ENCODE data around the gene SEMA5A.

The SEMA5A gene

DNA sequence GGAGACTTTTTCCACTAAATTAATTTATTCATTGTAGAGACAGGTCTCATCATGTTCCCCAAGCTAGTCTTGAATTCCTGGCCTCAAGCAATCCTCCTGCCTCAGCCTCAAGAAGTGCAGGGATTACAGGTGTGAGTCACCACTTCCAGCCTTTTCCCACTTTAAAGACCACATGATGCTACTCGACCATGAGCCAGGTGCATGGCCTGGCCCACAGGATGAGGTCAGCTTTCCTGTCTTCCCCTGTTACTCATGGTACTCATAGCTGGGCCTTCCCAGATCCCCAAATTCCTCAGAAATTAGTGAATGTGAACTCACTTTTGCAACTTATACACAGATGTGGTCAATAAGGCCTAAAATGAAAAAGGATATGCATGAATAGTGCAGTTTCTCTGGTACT lies 395.9 kb downstream of the SEMA5A start:
- DNase-seq: no peak

DNA sequence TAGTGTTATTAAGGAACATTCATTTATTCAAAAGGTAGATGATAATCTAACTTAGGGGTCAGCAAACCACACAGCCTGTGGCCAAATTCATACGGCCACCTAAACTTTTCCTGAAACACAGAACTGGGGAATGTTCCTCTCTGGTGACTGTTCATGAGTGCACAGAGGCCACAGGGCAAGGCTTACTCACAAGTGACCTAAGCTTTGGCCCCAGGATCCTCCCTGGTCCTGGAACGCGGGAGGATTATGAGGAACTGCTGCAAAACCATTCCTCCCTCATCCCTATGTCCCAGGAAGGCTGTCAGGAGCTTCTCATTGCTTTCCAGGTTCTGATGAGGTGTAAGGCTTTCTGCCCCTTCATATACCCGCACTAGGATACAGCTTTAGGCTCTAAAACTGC lies 397.6 kb downstream of the SEMA5A start:
- DNase-seq: no peak

DNA sequence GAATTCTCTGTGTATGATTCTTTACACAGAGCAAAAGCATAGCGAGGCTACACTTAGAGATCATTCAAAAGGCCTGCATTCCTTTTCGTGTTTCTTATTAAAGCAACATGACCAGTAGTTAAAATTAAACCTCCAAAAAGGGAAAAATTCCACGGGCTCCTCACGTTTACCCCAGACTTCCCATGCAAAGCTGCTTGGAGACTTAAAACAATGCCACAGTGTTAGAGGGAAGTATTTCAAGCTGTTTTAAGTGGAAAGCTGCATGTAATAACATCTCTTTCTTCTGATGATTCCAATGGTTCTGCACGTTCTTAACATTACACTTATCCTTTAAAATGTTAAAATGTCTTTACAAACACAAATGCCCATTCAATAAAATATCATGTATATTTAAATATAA lies 405.2 kb downstream of the SEMA5A start:
- DNase-seq: no peak

DNA sequence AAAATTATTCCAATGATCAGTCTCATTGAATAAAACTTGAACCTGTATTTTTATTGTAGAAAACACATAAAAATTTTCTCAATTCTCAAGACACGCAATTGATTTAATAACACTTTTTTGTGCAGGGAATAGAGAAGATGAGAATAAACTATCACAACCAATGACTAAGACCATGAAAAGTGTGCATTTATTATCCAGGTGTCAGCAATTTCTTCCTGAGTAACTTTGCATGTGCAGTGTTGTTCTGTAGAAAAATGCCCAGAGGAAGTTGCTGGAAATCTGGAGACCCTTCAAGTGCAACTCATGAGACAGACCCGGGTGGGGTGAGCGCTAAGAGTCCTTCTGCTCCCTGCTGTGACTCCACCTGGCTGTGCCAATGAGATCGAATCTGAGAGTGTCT lies 405.7 kb downstream of the SEMA5A start:
- DNase-seq: no peak

DNA sequence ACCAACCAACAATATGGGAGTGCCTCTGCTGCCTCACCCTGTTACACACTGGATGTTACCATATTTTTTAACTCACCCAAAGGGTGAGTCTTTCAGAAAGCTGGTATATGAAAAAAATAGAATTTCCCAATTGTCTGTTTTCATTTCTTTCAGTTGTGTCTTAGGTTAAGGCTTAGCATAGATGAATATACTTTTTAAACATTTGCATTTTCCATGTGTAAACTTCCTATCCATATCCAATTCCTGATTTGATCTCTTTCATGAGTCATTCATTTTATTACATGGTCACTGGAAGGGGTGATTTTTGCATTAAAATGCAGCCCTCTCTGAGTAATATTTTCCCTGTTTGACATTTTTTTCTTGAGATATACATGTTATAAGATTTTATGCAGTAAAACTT lies 406.5 kb downstream of the SEMA5A start:
- DNase-seq: no peak

DNA sequence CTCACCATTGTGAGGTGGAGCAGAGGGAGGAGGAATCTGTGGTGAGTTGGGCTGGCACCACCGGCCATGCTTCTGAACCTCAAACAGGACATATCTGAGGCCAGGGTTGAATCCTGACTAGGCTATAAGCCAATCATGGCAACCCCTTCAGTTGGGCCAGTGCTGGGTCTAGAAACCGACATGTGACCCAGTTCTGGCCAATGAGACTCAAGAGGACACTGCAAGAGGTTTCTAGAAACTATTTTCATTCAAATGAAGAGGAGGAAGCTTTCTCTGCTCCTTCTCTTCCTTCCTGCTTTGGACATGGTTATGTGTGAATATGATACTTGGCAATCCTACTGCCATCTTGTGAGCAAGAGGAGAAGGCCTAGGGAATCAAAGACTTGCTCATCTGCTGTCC lies 417.7 kb downstream of the SEMA5A start:
- no peak for DNase-seq

DNA sequence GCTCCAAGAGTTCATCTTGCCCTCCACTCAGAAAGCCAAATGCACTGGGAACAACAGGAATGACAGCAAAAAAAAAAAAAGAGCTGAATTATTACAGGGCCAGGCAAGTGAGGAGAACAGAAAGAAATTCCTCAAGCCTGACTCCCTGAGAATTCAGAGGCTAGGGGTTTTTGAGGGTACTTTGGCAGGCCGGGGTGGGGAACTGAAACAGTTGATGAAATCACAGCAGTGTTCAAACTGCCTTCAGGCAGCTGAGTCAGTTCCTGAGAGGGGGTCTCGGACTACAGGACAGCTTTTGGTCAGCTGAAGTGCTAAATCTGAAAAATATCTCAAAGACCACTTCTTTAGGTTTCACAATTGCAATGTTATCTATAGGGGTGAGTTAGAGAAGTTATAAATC lies 419.4 kb downstream of the SEMA5A start:
- DNase-seq: no peak

DNA sequence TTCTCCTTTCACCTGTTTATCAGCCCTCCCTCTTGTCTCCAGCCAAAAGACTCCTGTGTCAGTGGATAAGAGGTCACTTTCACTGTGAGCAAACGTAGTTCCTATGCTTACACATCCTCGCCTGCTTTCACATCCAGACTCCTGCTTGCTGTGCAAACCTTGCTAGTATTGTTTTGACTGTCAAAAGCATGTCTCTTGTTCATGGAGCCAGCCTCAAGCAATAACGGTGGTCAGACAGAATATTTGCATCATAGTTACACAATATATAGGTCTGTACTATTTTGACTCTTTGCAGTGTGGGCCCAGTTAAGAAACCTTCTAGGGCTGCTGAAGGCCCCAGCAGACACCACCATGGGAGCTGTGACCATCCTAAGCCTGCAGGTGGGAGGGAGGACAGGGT lies 420.0 kb downstream of the SEMA5A start:
- DNase-seq: no peak

DNA sequence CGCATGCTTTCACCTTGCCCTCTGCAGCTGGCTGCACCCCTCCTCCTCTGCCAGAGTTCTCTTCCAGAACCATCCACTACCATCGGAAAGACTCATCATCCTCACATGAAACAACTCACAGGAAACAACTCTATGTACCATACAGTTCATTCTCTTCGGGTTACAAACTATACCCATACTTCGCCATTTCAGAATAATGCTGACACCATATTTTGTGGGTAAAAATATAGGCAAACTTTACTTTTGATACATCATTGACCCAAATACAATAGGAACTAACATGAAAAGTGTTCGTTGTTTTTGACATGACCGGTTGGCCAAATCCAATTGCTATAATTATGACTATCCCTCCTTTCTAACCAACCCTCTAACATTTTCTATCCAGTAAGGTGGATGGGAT lies 421.0 kb downstream of the SEMA5A start:
- DNase-seq: no peak

DNA sequence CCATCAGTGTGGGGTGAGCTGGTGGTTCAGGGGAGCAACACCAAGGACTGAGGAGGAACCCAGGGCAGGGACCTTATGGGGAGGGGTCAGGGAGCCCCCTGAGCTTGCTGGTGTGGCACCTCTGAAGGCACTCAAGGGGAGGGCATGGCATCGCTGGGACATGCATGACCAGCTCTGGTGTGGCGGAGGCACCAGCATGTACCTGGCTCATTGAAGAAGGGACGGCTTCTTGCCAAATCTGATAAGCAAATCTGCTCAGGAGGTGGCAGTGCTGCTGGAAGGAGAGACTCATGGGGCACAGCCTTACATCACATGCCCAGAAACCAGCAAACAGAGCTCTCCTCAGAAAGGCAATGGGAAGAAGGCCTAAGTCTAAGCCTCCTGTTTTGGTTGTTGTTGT lies 421.8 kb downstream of the SEMA5A start:
- no peak for DNase-seq

DNA sequence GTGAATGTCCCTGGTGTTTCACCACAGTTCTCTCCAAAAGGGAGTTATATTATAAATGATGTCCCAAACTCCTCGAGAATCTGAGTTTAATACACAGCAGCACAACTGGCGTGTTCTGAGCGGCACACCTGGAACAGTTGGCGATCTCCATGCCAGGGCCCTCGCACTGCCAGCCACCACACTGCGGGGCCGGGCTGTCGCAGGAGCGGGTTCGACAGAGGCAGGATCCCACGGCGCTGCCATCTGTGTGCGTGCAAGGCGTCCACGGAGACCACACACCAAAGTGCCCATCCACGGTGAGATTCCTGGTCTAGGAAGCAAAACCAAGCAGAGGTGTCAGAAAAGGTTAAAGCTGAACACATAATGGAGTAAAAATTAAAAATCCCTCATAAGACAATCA lies 423.3 kb downstream of the SEMA5A start:
- DNase-seq: no peak

DNA sequence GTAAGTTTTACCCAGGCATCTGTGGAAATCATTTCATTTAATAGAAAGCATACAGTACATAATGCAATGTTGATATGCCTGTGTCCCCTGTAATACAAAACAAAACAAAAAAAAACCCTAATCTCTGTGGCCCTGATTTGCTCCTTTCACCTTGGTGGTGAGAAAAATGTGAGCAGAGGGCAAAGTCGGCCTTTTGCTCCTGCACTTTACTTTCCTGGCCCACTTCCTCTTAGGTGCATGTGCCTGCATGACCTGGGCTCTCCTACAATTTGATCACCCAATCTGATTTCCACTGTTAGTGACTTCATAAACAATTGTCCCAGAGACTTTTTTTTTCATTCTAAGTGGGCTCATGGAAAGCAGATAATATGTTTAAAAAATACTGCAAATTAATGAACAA lies 424.3 kb downstream of the SEMA5A start:
- DNase-seq: no peak

DNA sequence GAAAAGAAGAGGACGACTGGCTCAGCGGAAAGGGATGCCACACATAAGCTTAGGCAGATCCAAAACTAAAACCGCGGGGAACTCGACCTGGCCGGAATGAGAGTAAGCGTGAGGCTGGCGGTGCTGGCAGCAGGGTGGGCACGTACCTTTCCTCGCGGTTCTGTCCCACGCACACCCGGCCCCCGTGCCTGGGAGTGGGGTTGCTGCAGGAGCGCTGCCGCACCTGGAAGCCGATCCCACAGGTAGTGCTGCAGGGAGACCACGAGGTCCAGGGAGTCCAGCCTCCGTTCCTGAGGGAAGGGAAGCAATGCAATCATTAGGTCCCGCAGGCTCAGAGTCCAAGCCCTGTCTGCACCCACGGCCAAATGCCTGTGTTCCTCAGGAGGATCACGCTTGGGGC lies 427.0 kb downstream of the SEMA5A start:
- no peak for DNase-seq

DNA sequence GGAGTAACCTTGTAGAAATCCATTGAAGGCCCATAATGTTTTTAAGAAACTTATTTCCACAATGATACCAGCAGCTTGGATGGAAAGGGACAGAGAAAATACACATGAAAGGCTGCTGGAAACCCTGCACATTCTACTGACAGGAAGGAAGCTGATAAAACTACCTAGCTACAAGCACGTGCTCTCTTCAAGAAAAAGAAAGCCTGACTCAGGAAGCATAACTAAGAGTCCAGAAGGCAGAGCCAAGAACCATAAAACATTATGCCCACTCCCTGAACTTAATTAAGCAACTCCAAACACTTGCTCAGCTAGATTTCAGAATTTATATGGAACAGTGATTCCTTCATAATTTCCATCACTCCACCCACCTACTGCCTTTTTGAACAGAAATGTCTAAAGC lies 430.8 kb downstream of the SEMA5A start:
- no peak for DNase-seq

DNA sequence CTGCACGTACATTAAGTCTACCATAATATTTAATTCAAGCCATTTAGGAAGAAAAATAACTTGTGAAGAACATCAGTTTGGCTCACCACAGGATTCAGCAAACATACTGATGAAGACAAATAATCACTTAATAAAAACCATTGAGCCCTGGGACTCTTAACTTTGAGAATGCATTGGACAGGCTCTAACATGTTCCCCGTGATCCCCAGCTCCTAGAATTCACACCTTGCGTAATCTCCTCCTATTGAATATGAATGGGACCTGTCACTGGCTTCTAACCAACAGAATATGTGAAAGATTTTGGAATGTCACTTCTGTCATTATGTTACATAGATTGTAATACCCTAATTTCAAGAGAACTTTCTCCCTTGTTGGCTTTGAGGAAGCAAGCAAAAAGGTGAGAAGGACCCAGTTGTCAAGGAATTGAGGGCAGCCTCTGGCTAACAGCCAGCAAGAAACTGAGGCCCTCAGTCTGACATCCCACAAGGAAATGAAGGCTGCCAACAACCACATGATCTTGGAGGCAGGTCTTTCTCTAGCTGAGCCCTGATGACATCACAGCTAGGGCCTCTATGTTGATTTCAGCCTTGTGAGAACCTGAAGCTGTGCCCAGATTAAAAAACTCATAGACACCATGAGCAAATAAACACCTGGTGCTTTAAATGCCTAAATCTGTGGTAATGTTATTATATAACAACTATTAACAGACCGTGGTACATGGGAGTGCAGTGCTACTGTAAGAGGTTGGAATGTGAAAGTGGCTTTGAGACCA lies 433.2 kb downstream of the SEMA5A start:
- no peak for DNase-seq

DNA sequence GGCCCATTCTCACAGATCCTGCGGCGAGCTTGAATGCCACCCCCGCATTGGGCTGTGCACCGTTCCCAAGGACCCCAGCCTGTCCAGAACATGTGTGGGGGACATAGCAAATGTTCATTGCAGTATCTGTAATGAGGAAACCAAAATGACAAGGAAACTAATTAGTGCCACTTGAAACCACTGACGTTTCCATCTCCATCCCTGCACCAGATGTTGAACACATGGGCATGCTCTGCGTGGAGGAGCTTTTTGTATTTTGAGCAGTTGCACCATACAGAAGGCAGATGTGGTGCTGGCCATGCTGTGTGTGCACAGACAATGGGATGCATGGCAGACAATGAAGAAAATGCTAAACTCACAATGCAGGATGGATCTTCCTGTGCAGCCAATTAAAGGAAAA lies 437.7 kb downstream of the SEMA5A start:
- no peak for DNase-seq

DNA sequence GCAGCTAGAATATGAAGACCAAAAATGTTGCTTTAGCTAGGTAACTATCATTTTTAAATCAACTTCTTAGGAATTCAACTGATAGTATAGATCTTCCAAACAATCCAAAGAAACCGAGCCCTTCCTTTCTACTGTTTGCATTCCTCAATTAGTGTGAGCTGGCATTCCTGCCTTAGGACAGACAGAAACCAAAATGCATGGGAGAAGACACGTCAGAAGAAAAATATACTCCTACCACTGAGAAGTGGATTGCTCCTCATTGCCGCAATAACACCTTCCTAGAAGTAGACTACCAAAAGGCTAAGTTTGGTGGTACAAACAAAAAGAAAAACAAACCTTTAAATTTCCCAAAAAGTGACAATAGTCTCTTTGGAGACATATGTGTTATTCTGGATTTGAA lies 440.0 kb downstream of the SEMA5A start:
- DNase-seq: no peak

DNA sequence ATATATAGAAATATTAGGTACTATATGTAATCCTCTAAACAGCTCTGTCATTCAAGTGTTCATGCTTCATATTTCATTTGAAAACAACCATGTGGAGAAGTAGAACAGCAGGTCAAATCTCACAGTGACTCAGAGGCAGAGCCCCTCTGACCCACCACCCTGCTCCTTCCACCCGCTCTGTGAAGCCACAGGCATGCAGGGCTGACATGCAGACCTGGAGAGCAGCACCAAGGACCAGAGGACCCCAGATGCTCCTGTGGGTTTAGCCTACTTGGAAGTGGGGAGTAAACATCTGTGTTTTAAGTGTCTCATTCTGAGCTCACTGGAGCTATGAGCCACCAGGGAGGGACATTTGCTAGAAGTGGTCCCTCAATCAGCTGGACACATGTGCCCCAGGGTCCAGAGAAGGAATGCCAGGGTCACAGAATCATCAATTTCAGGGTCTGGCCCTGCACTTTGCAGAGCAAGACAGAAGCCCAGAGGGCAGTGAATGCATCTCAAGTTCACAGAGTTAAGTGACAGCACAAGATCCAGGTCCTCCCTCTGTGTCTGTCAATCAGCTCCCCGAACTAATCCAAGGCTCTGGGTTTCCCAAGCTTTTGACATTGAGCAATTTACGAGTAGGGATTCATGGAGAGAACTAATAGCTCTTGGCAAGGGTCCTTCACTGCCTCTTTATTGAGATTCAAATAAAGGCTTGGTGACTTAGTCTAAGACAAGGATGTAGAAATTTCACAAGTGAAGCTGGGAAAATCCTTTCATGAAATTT lies 441.1 kb downstream of the SEMA5A start:
- DNase-seq: no peak

DNA sequence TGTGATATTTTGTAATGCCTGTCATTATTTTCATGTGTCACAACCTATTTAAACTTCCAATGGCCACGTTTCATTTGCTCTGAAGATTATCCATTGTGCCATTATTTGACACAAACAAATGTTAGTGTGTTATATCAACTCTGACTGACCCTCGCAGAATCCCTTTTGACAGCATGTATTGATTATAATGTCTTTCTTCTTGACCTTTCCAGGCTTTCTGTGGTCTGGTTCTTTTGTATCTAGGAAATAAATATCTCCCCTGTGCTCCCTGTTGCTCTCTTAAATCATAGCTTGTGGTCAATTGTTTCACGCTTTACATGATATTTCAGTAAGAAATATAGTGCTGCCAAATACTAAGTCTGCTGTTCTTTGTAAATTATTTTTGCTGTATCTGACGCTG lies 442.6 kb downstream of the SEMA5A start:
- DNase-seq: no peak

DNA sequence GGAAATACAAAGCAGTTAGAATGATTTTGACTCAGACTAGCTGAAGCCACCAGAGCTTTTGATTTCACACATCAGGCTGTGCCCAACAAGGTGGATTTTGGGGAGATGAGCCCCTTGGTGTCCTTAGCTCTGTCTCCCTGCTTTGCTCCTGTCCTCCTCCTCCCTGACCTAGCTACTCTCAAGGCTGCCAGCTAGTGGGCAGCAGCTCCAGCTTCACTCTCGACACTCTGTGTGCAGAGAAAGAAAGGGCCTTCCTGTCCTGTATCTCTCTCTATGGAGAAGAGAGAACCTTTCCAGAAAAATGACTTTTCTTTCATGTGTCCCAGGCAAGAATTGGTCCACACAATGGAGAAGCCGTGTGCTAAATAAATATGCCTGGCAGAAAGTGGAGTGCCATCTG lies 446.2 kb downstream of the SEMA5A start:
- DNase-seq: no peak

DNA sequence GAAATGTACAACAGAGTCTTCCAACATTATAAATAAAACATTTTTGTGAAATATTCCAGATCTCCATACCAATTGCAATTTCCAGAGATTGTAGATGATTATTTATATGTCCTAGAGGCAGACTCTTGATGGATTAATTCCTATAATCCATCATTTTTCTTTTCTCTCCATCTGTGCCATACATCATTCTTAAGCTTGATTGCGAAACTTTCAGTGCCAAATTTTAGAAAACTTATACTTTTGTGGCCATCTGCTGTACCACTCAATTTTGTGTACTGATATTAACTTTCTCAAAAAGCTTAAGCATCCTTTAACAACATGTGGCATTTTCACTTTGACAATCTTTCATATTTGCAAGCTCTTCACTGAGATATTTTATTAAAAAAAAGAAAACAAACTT lies 446.9 kb downstream of the SEMA5A start:
- no peak for DNase-seq

DNA sequence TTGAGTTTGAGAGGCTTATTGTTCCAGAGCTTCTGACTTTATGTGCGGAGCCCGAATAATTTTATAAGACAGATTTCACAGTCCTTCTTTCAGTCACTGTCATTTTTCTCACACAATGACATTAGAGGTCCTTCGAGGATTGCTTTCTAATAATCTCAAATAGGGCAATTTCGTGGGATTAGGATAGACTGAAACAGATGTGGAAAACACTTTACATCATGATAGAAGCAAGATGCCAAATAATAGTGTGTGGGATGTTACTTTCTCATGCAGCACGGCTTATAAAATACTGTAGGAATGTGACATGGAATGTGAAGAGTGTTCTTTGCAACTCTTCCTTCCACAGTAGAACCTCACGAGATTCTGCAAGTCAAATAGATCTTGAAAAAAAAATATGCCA lies 451.3 kb downstream of the SEMA5A start:
- DNase-seq: no peak

DNA sequence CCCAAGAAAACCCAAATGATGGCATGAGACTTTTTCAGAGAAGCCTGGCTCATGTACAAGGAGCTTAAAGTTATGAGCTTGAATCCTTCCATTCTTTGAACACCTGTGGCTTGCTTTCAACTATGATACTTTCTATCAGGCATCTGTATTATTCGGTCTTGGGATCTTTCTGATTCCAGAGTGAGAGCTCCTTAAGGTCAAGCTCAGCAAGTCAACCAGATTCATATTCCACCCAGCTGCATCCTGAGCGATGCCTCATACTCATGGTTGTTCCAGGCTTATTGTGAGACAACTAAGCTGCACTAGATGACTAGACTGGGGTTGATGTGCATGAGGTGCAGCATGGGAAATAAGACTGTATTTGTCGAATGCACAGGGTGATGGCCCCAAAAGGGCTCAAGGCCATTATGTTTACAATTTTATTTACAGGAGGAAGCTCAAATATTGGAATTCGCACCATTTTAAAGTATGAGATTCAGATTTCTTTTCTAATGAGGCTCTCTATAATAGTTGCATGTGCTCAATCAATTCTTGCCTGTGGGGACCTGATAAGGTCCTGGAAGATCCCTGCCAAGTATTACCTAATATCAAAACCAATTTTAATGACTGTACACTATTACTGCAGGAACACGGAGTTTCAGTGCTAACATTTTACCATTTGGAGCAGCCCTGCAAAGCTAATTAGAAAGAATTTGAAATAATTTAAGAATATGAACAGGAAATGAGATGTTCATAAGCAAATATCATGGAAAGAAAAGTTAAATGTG lies 453.8 kb downstream of the SEMA5A start:
- no peak for DNase-seq
